Activated CD4-positive, CD25-positive, alpha-beta regulatory T cell treated with anti-CD3 and anti-CD28 coated beads, Interleukin-2, amount 50 U/mL, for 24 hours (primary cell): ENCODE data around the gene TOMM70.
"Not testable (repeated sequence)": the region's sequence is repeated elsewhere in the genome, so short reads cannot be mapped to it uniquely, and the experiment has no call there.

Experiments
- ATAC-seq, 2 donors: fragments of 150-1000 bp; cut with Tn5 transposase; one replicate each; pipeline ENCODE4 v1.10.0; 2021; ENCODE audit warnings: mild to moderate bottlenecking in 1 of 2, moderate library complexity in 1 of 2

TOMM70 gene

GRCh38 chr3:100361897-100362296, 39.0 kb downstream of the TOMM70 start:
- ATAC-seq: no peak

- no peak for ATAC-seq
Observed at GRCh38 chr3:100360757-100361496, 40.0 kb downstream of the TOMM70 start.

GRCh38 chr3:100359035-100359434, 41.9 kb downstream of the TOMM70 start:
- ATAC-seq: no peak

- no peak for ATAC-seq
Observed at GRCh38 chr3:100358413-100358812, 42.5 kb downstream of the TOMM70 start.

GRCh38 chr3:100354850-100355249, 46.0 kb downstream of the TOMM70 start:
- no peak for ATAC-seq

- no peak for ATAC-seq
Observed at GRCh38 chr3:100352296-100353231, 48.3 kb downstream of the TOMM70 start.

GRCh38 chr3:100351770-100352169, 49.1 kb downstream of the TOMM70 start:
- ATAC-seq: not testable (repeated sequence)

GRCh38 chr3:100348727-100349126, 52.2 kb downstream of the TOMM70 start:
- ATAC-seq: no peak

GRCh38 chr3:100340527-100340926, 60.4 kb downstream of the TOMM70 start:
- no peak for ATAC-seq

GRCh38 chr3:100339786-100340185, 61.1 kb downstream of the TOMM70 start:
- no peak for ATAC-seq

GRCh38 chr3:100338911-100339310, 62.0 kb downstream of the TOMM70 start:
- ATAC-seq: no peak

- not testable (repeated sequence) for ATAC-seq
Observed at GRCh38 chr3:100336229-100336628, 64.7 kb downstream of the TOMM70 start.

- ATAC-seq: peak; percentile 28 to 29
Observed at GRCh38 chr3:100335434-100335833, 65.5 kb downstream of the TOMM70 start.

- peak; percentile 97 to 98 for ATAC-seq
Observed at GRCh38 chr3:100334488-100335351, 66.2 kb downstream of the TOMM70 start, which contains the start of gene NIT2. NIT2 (plus strand) TSS chr3:100334757; CDS start chr3:100334792, 35 bp downstream.

- ATAC-seq: peak; percentile 10 to 19
Observed at GRCh38 chr3:100333970-100334487, 66.9 kb downstream of the TOMM70 start.

- no peak for ATAC-seq
Observed at GRCh38 chr3:100333051-100333450, 67.8 kb downstream of the TOMM70 start.

- ATAC-seq: no peak
Observed at GRCh38 chr3:100331660-100332059, 69.2 kb downstream of the TOMM70 start.

- ATAC-seq: no peak
Observed at GRCh38 chr3:100330651-100331050, 70.2 kb downstream of the TOMM70 start.

- no peak for ATAC-seq
Observed at GRCh38 chr3:100329800-100330489, 70.9 kb downstream of the TOMM70 start.

- not testable (repeated sequence) for ATAC-seq
Observed at GRCh38 chr3:100327377-100327776, 73.5 kb downstream of the TOMM70 start.

- no peak for ATAC-seq
Observed at GRCh38 chr3:100325827-100326226, 75.1 kb downstream of the TOMM70 start.

- ATAC-seq: no peak
Observed at GRCh38 chr3:100324044-100324443, 76.8 kb downstream of the TOMM70 start.
